Measurements from ENCODE around the gene TRIP12. TPM values are rescaled to one million over a fixed set of nuclear protein-coding genes. Genes with fewer than 3 reads are reported as not detected.
A peak's percentile ranks its signal among the peaks of the same experiment; 100 is the strongest.
"Not testable (repeated sequence)": the region's sequence is repeated elsewhere in the genome, so short reads cannot be mapped to it uniquely, and the experiment has no call there.

The TRIP12 gene
- polyA plus RNA-seq, 1 of the 3 experiments (the other 2 are of a cell fraction), result 30.3 TPM

DNA sequence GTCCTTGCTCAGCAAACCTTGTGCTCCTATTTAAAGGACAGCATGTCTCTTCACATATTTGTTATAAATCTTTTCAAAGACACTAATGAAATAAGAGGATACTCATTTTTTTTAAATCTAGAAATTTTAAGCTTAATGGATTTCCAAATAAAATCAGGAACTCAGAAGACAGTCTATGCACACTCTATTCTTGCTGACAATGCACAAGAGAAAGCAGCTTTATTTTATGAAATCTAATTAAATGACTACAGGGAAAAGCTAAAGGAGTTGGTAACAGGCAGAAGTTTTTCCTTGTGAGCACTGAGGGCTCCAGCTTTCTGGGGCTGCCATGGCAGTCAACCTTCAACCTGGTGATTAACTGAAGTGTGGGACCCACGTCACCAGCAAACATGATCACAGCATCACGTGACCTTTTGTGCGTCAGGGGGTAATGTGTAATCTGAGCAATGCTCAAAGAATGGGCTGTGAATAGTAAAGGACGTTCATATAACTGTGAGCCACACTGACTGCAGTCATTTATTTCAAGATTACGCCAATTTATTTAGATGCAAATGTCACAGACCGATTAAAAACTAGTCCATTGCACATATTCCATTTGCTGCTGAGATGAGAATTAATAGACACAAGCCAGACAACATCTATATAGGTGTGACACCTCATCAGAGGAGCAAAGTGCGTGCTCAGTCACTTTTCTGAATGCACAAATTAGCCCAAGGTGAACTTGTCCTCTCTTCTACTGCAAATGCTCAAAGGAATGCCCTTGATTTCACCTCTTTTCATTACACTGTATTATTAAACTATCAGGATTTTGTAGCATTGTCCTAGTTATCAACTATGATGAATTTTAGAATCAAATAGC, 195.9 kb downstream of the TRIP12 start:
- DNase-seq, result no peak
- TF ChIP-seq, protein P1, sequence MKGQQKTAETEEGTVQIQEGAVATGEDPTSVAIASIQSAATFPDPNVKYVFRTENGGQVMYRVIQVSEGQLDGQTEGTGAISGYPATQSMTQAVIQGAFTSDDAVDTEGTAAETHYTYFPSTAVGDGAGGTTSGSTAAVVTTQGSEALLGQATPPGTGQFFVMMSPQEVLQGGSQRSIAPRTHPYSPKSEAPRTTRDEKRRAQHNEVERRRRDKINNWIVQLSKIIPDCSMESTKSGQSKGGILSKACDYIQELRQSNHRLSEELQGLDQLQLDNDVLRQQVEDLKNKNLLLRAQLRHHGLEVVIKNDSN (IDR thresholded peaks at IDR 0.05; ENCODE audit: borderline replicate concordance, low read depth), result peak; percentile 57; the same call in 1 of the 2 replicates
- no peak for TF ChIP-seq ZBTB33 (IDR thresholded peaks at IDR 0.05; ENCODE audit: borderline replicate concordance, low read depth)
- TF ChIP-seq, protein P2, sequence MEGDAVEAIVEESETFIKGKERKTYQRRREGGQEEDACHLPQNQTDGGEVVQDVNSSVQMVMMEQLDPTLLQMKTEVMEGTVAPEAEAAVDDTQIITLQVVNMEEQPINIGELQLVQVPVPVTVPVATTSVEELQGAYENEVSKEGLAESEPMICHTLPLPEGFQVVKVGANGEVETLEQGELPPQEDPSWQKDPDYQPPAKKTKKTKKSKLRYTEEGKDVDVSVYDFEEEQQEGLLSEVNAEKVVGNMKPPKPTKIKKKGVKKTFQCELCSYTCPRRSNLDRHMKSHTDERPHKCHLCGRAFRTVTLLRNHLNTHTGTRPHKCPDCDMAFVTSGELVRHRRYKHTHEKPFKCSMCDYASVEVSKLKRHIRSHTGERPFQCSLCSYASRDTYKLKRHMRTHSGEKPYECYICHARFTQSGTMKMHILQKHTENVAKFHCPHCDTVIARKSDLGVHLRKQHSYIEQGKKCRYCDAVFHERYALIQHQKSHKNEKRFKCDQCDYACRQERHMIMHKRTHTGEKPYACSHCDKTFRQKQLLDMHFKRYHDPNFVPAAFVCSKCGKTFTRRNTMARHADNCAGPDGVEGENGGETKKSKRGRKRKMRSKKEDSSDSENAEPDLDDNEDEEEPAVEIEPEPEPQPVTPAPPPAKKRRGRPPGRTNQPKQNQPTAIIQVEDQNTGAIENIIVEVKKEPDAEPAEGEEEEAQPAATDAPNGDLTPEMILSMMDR (IDR thresholded peaks at IDR 0.05), result no peak
- Histone ChIP-seq H2AFZ (ENCODE audit: low read depth) (no peak overlapping the region), H3F3A (replicated peaks; ENCODE audit: insufficient read depth) (no peaks in the 10 kb centered on the region), H4K20me1 (ENCODE audit: insufficient read depth) (no peaks in the 10 kb centered on the region), H3K9me2 (no peaks in the 10 kb centered on the region), H3K4me1 (ENCODE audit: control insufficient read depth in 1 of 2, insufficient read depth in 2 of 2, low read depth in 1 of 2, low read length in 1 of 2) (peaks cover 0 to 2% of the 10 kb centered on the region in 2 experiments; a peak in 1 of 4 replicates), H3K27me3 (ENCODE audit: insufficient read depth) (no peaks in the 10 kb centered on the region), H3K79me2 (ENCODE audit: insufficient read depth) (no peaks in the 10 kb centered on the region), H3K9me3 (no peaks in the 10 kb centered on the region), H3K27ac (ENCODE audit: low read depth in 2 of 2, low read length in 1 of 2) (no peak overlapping the region), H3K9ac (no peak overlapping the region), H3K4me3 (ENCODE audit: low read depth in 2 of 2, low read length in 1 of 2) (no peak overlapping the region), H3K36me3 (replicated peaks in 1 of 2; ENCODE audit: control insufficient read depth in 1 of 2, insufficient read depth in 2 of 2, low read length in 1 of 2) (no peaks in the 10 kb centered on the region), H3K4me2 (no peak overlapping the region)
- POLR2A ChIA-PET, result no interaction called here
- CTCF ChIA-PET, result interaction anchor here (0.9 to 2.1 kb wide), 4 partner anchors 9 to 139 kb away, joined by 3 to 12 read pairs (median 6); no protein-coding TSS in a partner anchor
- 34% methylated on average over 7 of the region's 7 CpGs for WGBS (ENCODE audit: low lambda C conversion rate)

- H3K36me3 ChIP-seq (replicated peaks in 1 of 2; ENCODE audit: control insufficient read depth in 1 of 2, insufficient read depth in 2 of 2, low read length in 1 of 2); POLR2A ChIA-PET; H3K27me3 ChIP-seq (ENCODE audit: insufficient read depth); H3K4me3 ChIP-seq (ENCODE audit: low read depth in 2 of 2, low read length in 1 of 2); H3K9me3 ChIP-seq; H3K79me2 ChIP-seq (ENCODE audit: insufficient read depth); DNase-seq; H3F3A ChIP-seq (replicated peaks; ENCODE audit: insufficient read depth); H3K4me1 ChIP-seq (ENCODE audit: control insufficient read depth in 1 of 2, insufficient read depth in 2 of 2, low read depth in 1 of 2, low read length in 1 of 2); H3K27ac ChIP-seq (ENCODE audit: low read depth in 2 of 2, low read length in 1 of 2); H2AFZ ChIP-seq (ENCODE audit: low read depth); H4K20me1 ChIP-seq (ENCODE audit: insufficient read depth); H3K9me2 ChIP-seq; H3K4me2 ChIP-seq; H3K9ac ChIP-seq: not testable (repeated sequence)
- CTCF ChIA-PET, result interaction anchor here (1.5 kb wide), 1 partner anchor 8 kb away, joined by 4 read pairs; no protein-coding TSS in a partner anchor
- 67% methylated on average over 3 of the region's 3 CpGs for WGBS (ENCODE audit: low lambda C conversion rate)
Measured at GRCh38 chr2:229723192-229723591, 198.6 kb downstream of the TRIP12 start.

Data from SK-N-SH (cell line).